SK-N-SH treated with all-trans-retinoic acid at 6 μM for 48 hours (cell line): ENCODE results near the gene ANKRD55.

ENCODE experiments used
- ATAC-seq: fragments of 200-7000 bp; cut with Tn5 transposase; 3 replicates; pipeline ENCODE4 v1.9.1; 2020; ENCODE audit warnings: mild to moderate bottlenecking, moderate library complexity
- ARNTL ChIP-seq: fragments of 450-650 bp; formaldehyde crosslinking; IDR thresholded peaks from 2 replicates; pipeline ENCODE4 v1.5.0; 2020; ENCODE audit warnings: low read depth, mild to moderate bottlenecking, moderate library complexity, borderline replicate concordance
- BACH2 ChIP-seq: fragments of 250-450 bp; sonication (Bioruptor Pico); IDR thresholded peaks from 2 replicates; pipeline ENCODE4 v1.9.0; 2021; ENCODE audit warnings: mild to moderate bottlenecking, borderline replicate concordance
- CSDC2 ChIP-seq: fragments of 250-450 bp; sonication (Bioruptor Pico); IDR thresholded peaks from 2 replicates; pipeline ENCODE4 v1.5.0; 2020; ENCODE audit warnings: mild to moderate bottlenecking, moderate library complexity
- ISL1 ChIP-seq: fragments of 250-450 bp; sonication (Bioruptor Pico); IDR thresholded peaks from 2 replicates; pipeline ENCODE4 v2.1.2; 2022; ENCODE audit warnings: mild to moderate bottlenecking, moderate library complexity
- PPARA ChIP-seq: fragments of 250-450 bp; sonication (Bioruptor Pico); IDR thresholded peaks from 2 replicates; pipeline ENCODE4 v1.5.0; 2020; ENCODE audit warnings: mild to moderate bottlenecking, borderline replicate concordance
- RARB ChIP-seq: fragments of 250-450 bp; sonication (Bioruptor Pico); IDR thresholded peaks from 2 replicates; pipeline ENCODE4 v1.8.0; 2021; ENCODE audit warnings: mild to moderate bottlenecking, moderate library complexity
- SNAI2 ChIP-seq: fragments of 250-450 bp; sonication (Bioruptor Pico); IDR thresholded peaks from 2 replicates; pipeline ENCODE4 v1.5.0; 2020; ENCODE audit warnings: mild to moderate bottlenecking, moderate library complexity
- TCF4 ChIP-seq: fragments of 250-450 bp; sonication (Bioruptor Pico); IDR thresholded peaks from 2 replicates; pipeline ENCODE4 v1.8.0; 2021; ENCODE audit warnings: mild to moderate bottlenecking, moderate library complexity, borderline replicate concordance
- TOX ChIP-seq: fragments of 250-450 bp; sonication (Bioruptor Pico); IDR thresholded peaks from 2 replicates; pipeline ENCODE4 v1.8.0; 2021; ENCODE audit warnings: mild to moderate bottlenecking, moderate library complexity, borderline replicate concordance
- TSHZ2 ChIP-seq: fragments of 250-450 bp; sonication (Bioruptor Pico); IDR thresholded peaks from 2 replicates; pipeline ENCODE4 v1.5.0; 2020; ENCODE audit warnings: mild to moderate bottlenecking, moderate library complexity
- ZC3H10 ChIP-seq: fragments of 250-450 bp; sonication (Bioruptor Pico); IDR thresholded peaks from 2 replicates; pipeline ENCODE4 v1.5.1; 2021; ENCODE audit warnings: mild to moderate bottlenecking, moderate library complexity
- ZFP3 ChIP-seq: fragments of 250-450 bp; sonication (Bioruptor Pico); IDR thresholded peaks from 2 replicates; pipeline ENCODE4 v1.5.0; 2020; ENCODE audit warnings: mild to moderate bottlenecking, moderate library complexity
- ZFP30 ChIP-seq: fragments of 450-650 bp; formaldehyde crosslinking; IDR thresholded peaks from 2 replicates; pipeline ENCODE4 v1.5.0; 2022; ENCODE audit warnings: mild to moderate bottlenecking, moderate library complexity
- ZNF565 ChIP-seq: fragments of 450-650 bp; formaldehyde crosslinking; conservative IDR thresholded peaks from 2 replicates; pipeline ENCODE4 v1.5.0; 2020; ENCODE audit warnings: low read depth, mild to moderate bottlenecking, moderate library complexity
- ZNF8 ChIP-seq: fragments of 450-650 bp; formaldehyde crosslinking; IDR thresholded peaks from 2 replicates; pipeline ENCODE4 v1.5.0; 2020; ENCODE audit warnings: mild to moderate bottlenecking, moderate library complexity
- TF ChIP-seq, protein P1 (sequence below): fragments of 250-450 bp; sonication (Bioruptor Pico); IDR thresholded peaks from 2 replicates; pipeline ENCODE4 v1.5.1; 2020; ENCODE audit warnings: low read depth, mild to moderate bottlenecking, moderate library complexity
- TF ChIP-seq, protein P2 (sequence below): fragments of 250-450 bp; sonication (Bioruptor Pico); IDR thresholded peaks from 2 replicates; pipeline ENCODE4 v1.8.0; 2020; ENCODE audit warnings: mild to moderate bottlenecking, moderate library complexity, borderline replicate concordance
- TF ChIP-seq, protein P3 (sequence below): fragments of 250-450 bp; sonication (Bioruptor Pico); IDR thresholded peaks from 2 replicates; pipeline ENCODE4 v1.8.0; 2021; ENCODE audit warnings: low read depth, mild to moderate bottlenecking, moderate library complexity, borderline replicate concordance
- TF ChIP-seq, protein P4 (sequence below): fragments of 250-450 bp; sonication (Bioruptor Pico); IDR thresholded peaks from 2 replicates; pipeline ENCODE4 v1.5.1; 2021; ENCODE audit warnings: mild to moderate bottlenecking, moderate library complexity

Gene ANKRD55

GRCh38 chr5:56191656-56192055, 41.5 kb downstream of the ANKRD55 start:
- TF ChIP-seq, protein P1, sequence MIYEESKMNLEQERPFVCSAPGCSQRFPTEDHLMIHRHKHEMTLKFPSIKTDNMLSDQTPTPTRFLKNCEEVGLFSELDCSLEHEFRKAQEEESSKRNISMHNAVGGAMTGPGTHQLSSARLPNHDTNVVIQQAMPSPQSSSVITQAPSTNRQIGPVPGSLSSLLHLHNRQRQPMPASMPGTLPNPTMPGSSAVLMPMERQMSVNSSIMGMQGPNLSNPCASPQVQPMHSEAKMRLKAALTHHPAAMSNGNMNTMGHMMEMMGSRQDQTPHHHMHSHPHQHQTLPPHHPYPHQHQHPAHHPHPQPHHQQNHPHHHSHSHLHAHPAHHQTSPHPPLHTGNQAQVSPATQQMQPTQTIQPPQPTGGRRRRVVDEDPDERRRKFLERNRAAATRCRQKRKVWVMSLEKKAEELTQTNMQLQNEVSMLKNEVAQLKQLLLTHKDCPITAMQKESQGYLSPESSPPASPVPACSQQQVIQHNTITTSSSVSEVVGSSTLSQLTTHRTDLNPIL (CRISPR knock-in tag), result no peak
- TF ChIP-seq ZNF8 (CRISPR knock-in tag) (no peak), ZFP3 (no peak), ZNF565 (CRISPR knock-in tag) (no peak), ZFP30 (CRISPR knock-in tag) (no peak), PPARA (CRISPR knock-in tag) (no peak), SNAI2 (no peak), ZC3H10 (no peak)
- TF ChIP-seq, protein P2, sequence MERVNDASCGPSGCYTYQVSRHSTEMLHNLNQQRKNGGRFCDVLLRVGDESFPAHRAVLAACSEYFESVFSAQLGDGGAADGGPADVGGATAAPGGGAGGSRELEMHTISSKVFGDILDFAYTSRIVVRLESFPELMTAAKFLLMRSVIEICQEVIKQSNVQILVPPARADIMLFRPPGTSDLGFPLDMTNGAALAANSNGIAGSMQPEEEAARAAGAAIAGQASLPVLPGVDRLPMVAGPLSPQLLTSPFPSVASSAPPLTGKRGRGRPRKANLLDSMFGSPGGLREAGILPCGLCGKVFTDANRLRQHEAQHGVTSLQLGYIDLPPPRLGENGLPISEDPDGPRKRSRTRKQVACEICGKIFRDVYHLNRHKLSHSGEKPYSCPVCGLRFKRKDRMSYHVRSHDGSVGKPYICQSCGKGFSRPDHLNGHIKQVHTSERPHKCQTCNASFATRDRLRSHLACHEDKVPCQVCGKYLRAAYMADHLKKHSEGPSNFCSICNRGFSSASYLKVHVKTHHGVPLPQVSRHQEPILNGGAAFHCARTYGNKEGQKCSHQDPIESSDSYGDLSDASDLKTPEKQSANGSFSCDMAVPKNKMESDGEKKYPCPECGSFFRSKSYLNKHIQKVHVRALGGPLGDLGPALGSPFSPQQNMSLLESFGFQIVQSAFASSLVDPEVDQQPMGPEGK (CRISPR knock-in tag), result no peak
- ATAC-seq, result no peak

- TF ChIP-seq TSHZ2 (no peak), BACH2 (CRISPR knock-in tag) (no peak), CSDC2 (CRISPR knock-in tag) (no peak), PPARA (CRISPR knock-in tag) (no peak), RARB (no peak), ISL1 (CRISPR knock-in tag) (no peak), ZNF8 (CRISPR knock-in tag) (no peak), ZNF565 (CRISPR knock-in tag) (no peak)
- TF ChIP-seq, protein P3, sequence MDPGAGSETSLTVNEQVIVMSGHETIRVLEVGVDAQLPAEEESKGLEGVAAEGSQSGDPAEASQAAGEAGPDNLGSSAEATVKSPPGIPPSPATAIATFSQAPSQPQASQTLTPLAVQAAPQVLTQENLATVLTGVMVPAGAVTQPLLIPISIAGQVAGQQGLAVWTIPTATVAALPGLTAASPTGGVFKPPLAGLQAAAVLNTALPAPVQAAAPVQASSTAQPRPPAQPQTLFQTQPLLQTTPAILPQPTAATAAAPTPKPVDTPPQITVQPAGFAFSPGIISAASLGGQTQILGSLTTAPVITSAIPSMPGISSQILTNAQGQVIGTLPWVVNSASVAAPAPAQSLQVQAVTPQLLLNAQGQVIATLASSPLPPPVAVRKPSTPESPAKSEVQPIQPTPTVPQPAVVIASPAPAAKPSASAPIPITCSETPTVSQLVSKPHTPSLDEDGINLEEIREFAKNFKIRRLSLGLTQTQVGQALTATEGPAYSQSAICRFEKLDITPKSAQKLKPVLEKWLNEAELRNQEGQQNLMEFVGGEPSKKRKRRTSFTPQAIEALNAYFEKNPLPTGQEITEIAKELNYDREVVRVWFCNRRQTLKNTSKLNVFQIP (CRISPR knock-in tag), result no peak
- TF ChIP-seq, all 23 proteins: peak for 0
- ATAC-seq, result no peak
These were observed 42.6 kb downstream of the ANKRD55 start for GRCh38 chr5:56190497-56190896.

- no peak for TF ChIP-seq TCF4 (CRISPR knock-in tag)
- TF ChIP-seq, all 23 proteins: peak for 0
- ATAC-seq, result no peak
These were observed 47.3 kb downstream of the ANKRD55 start for GRCh38 chr5:56185768-56186311.

DNA sequence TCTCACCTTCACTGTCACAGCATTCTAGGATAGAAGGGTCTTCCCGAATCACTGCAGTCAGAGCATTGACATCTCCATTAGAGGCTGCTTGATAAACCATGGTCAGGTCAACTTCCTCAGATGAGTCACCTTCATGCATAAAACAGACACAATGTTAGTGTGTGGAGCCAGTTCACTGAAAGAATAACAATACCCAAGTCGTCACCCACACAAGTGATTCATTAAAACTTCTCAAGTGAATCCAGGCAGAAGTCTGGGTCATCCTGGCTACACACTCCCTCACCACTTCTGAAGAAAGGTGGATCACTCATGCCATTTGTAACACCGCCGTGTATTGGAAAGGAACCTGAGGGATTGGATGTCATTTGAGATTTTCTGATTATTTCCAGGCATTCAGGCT, 49.6 kb downstream of the ANKRD55 start:
- TF ChIP-seq TOX (no peak), ZNF565 (CRISPR knock-in tag) (no peak), PPARA (CRISPR knock-in tag) (no peak), RARB (no peak), ZC3H10 (no peak), TSHZ2 (no peak), ARNTL (CRISPR knock-in tag) (no peak)
- TF ChIP-seq, protein P4, sequence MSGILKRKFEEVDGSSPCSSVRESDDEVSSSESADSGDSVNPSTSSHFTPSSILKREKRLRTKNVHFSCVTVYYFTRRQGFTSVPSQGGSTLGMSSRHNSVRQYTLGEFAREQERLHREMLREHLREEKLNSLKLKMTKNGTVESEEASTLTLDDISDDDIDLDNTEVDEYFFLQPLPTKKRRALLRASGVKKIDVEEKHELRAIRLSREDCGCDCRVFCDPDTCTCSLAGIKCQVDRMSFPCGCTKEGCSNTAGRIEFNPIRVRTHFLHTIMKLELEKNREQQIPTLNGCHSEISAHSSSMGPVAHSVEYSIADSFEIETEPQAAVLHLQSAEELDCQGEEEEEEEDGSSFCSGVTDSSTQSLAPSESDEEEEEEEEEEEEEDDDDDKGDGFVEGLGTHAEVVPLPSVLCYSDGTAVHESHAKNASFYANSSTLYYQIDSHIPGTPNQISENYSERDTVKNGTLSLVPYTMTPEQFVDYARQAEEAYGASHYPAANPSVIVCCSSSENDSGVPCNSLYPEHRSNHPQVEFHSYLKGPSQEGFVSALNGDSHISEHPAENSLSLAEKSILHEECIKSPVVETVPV (CRISPR knock-in tag), result no peak
- TF ChIP-seq, protein P1 (CRISPR knock-in tag), result no peak
- peak; percentile 77 for ATAC-seq
